ENCODE measurements around the gene TELO2. TPM values are rescaled to one million over a fixed set of nuclear protein-coding genes. Genes with fewer than 3 reads are reported as not detected.

Gene TELO2
- total RNA-seq, 2 donors from 2014 or later = 24.8 to 27.9 TPM

DNA sequence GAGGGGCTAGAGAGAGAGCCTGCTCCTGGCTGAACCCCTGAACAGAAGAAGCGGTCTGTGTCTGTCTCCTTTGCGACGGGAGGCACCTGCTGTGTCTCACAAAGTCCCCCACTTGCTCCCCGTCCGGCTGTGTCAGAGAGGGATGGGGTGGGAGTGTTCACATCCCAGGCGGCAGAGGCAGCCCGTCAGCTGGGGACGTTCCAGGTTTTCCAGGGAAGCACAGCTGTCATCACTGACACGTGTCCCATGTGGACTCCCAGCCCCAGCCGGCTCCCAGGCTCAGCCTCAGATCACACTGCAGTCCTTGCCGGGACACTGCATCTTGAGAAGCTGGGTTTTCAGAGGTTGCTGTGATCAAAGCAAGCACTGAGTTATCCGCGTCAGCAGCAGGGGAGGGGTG, 1.6 kb downstream of the TELO2 start:
- H3K27me3 ChIP-seq (replicated peaks; ENCODE audit: insufficient read depth) = no peaks in the 10 kb centered on the region
- H3K4me1 ChIP-seq (ENCODE audit: control insufficient read depth in 1 of 2, low read depth in 2 of 2) = peaks cover 11 to 22% of the 10 kb centered on the region in 2 donors
- ATAC-seq (ENCODE audit: insufficient number of reproducible peaks, low FRiP score, low read depth) = no peak
- no peaks in the 10 kb centered on the region for H3K9me3 ChIP-seq
- DNase-seq (ENCODE audit: low spot score) = no peak
- TF ChIP-seq CTCF (IDR thresholded peaks at IDR 0.05) = peak; percentile 2
- peak overlapping the region; percentile 95 for H3K4me3 ChIP-seq
- H3K36me3 ChIP-seq = peaks cover 31% of the 10 kb centered on the region
- no peak overlapping the region for H3K27ac ChIP-seq

DNA sequence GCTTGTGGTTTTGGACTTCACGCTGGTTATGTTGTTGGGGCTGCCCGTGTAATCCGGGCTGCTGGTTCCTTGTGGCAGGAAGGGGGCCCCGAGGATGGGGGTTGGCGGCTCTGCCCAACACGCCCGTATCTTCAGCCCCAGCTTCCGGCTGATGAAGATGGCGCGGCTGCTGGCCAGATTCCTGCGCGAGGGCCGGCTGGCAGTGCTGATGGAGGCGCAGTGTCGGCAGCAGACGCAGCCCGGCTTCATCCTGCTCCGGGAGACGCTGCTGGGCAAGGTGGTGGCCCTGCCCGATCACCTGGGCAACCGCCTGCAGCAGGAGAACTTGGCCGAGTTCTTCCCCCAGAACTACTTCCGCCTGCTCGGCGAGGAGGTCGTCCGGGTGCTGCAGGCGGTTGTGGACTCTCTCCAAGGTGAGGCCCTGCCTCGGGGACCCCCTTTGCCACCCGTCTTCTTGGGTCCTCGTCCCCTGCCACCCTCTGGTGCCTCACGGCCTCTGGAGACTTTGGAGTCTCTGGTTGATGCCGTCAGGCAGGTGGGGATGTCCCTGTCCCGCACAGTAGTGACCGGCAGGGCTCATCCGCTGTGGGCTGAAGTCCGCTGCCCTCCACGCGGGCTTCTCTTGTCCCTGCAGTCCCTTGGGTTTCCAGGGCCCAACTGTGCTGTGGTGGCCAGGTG, 2.2 kb downstream of the TELO2 start:
- Histone ChIP-seq H3K4me3 (no peak overlapping the region), H3K27ac (no peak overlapping the region), H3K4me1 (ENCODE audit: control insufficient read depth in 1 of 2, low read depth in 2 of 2) (peaks cover 11 to 22% of the 10 kb centered on the region in 2 donors), H3K27me3 (replicated peaks; ENCODE audit: insufficient read depth) (no peaks in the 10 kb centered on the region), H3K9me3 (no peaks in the 10 kb centered on the region), H3K36me3 (peaks cover 37% of the 10 kb centered on the region)
- ATAC-seq (ENCODE audit: insufficient number of reproducible peaks, low FRiP score, low read depth) = no peak
- TF ChIP-seq CTCF (IDR thresholded peaks at IDR 0.05) = no peak
- DNase-seq (ENCODE audit: low spot score) = no peak

DNA sequence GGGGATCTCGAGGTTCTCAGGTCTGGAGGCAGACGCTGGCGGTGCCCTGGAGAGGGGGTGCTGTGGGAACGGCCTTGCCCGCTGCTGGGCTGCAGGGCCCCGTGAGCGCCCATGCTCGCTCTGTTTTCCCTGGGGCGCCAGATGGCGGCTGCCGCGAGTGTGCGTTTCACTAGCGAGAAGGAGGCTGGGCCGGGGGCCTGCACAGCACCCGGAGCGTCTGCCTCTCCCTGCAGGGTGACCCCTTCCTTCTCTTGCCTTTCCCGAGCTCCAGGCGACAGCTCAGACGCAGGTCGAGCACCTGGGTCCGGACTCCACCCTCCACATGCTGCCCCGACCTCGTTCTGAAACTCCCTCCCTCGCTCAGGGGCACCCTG, 2.7 kb downstream of the TELO2 start:
- H3K27ac ChIP-seq = no peak overlapping the region
- peaks cover 42% of the 10 kb centered on the region for H3K36me3 ChIP-seq
- TF ChIP-seq CTCF (IDR thresholded peaks at IDR 0.05) = no peak
- DNase-seq (ENCODE audit: low spot score) (no peak), ATAC-seq (ENCODE audit: insufficient number of reproducible peaks, low FRiP score, low read depth) (no peak)
- H3K4me1 ChIP-seq (ENCODE audit: control insufficient read depth in 1 of 2, low read depth in 2 of 2) = peaks cover 11 to 22% of the 10 kb centered on the region in 2 donors
- no peaks in the 10 kb centered on the region for H3K27me3 ChIP-seq (replicated peaks; ENCODE audit: insufficient read depth)
- no peak overlapping the region for H3K4me3 ChIP-seq
- H3K9me3 ChIP-seq = no peaks in the 10 kb centered on the region

- DNase-seq (ENCODE audit: low spot score) = no peak
- Histone ChIP-seq H3K27ac (no peak overlapping the region), H3K36me3 (peaks cover 48% of the 10 kb centered on the region), H3K4me1 (ENCODE audit: control insufficient read depth in 1 of 2, low read depth in 2 of 2) (peaks cover 11 to 22% of the 10 kb centered on the region in 2 donors), H3K9me3 (no peaks in the 10 kb centered on the region), H3K27me3 (replicated peaks; ENCODE audit: insufficient read depth) (no peaks in the 10 kb centered on the region), H3K4me3 (no peak overlapping the region)
- TF ChIP-seq CTCF (IDR thresholded peaks at IDR 0.05) = no peak
- ATAC-seq (ENCODE audit: insufficient number of reproducible peaks, low FRiP score, low read depth) = no peak
Observed at GRCh38 chr16:1496464-1496863, 3.3 kb downstream of the TELO2 start.

- Histone ChIP-seq H3K4me1 (ENCODE audit: control insufficient read depth in 1 of 2, low read depth in 2 of 2) (peaks cover 11 to 22% of the 10 kb centered on the region in 2 donors), H3K27ac (no peak overlapping the region), H3K4me3 (no peak overlapping the region), H3K9me3 (no peaks in the 10 kb centered on the region), H3K27me3 (replicated peaks; ENCODE audit: insufficient read depth) (no peaks in the 10 kb centered on the region), H3K36me3 (peaks cover 54% of the 10 kb centered on the region)
- no peak for ATAC-seq (ENCODE audit: insufficient number of reproducible peaks, low FRiP score, low read depth)
- DNase-seq (ENCODE audit: low spot score) = no peak
- TF ChIP-seq CTCF (IDR thresholded peaks at IDR 0.05) = no peak
Observed at GRCh38 chr16:1497014-1497598, 3.9 kb downstream of the TELO2 start.

All from thoracic aorta (tissue), 2 donors.